ENCODE data around the gene PRG2. TPM values are rescaled to one million over a fixed set of nuclear protein-coding genes. Genes with fewer than 3 reads are reported as not detected.

PRG2 gene
- total and polyA plus RNA-seq, 9 of the 15 experiments (the other 6 are each of a cell fraction or from before 2014, with no cell fraction given) = 1.8 to 78.0 (median 26.6) TPM

DNA sequence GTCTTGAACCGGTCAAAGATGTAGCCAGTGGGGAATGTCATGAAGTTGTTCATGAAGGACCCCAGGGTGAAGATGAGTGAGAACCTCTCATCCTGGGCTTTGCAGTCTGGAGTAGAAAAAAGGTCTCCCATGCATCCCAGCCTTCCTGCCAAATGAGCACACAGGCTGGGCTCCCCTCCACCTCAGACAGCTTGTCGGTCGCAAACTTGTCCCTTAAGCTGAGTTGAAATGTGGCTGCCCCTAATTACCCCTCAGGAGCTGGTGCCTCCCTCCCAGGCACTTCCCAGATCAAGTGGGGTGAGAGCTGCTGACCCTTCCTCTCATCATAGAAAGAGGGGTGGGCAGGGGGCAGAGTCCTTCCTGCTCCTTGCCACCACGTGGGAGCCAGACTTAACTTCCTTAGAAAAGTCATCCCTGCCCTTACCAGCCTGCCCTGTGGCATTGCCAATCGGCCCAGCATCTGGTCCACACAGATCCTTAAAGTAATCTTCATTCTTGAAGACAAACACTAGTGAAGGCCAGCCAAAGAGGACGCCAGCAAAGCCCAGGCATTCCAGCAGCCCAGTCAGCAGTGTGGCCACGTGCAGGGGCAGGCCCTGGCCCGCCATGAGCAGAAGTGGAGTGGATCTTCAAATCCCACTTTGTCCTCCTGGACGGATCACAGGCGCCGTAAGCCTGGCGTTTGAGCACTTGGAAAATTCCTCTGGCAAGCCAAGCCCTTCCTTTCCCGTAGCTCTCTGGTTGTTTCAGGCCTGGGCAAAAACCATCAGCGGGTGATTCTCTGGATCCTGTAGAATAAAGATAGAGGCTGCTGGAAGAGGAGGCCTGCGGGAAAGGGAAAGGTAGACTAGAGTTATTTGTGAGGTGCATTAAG, 35.4 kb upstream of the PRG2 start (continued):
- TF ChIP-seq, protein P1, sequence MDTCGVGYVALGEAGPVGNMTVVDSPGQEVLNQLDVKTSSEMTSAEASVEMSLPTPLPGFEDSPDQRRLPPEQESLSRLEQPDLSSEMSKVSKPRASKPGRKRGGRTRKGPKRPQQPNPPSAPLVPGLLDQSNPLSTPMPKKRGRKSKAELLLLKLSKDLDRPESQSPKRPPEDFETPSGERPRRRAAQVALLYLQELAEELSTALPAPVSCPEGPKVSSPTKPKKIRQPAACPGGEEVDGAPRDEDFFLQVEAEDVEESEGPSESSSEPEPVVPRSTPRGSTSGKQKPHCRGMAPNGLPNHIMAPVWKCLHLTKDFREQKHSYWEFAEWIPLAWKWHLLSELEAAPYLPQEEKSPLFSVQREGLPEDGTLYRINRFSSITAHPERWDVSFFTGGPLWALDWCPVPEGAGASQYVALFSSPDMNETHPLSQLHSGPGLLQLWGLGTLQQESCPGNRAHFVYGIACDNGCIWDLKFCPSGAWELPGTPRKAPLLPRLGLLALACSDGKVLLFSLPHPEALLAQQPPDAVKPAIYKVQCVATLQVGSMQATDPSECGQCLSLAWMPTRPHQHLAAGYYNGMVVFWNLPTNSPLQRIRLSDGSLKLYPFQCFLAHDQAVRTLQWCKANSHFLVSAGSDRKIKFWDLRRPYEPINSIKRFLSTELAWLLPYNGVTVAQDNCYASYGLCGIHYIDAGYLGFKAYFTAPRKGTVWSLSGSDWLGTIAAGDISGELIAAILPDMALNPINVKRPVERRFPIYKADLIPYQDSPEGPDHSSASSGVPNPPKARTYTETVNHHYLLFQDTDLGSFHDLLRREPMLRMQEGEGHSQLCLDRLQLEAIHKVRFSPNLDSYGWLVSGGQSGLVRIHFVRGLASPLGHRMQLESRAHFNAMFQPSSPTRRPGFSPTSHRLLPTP (IDR thresholded peaks at IDR 0.05; ENCODE audit: borderline replicate concordance, extremely low read depth, insufficient read length) = no peak
- TF ChIP-seq FOXP1 (CRISPR knock-in tag; IDR thresholded peaks at IDR 0.05) (0 out of 2 replicates have a peak, but pooled peaks have one; percentile 15), GABPA (tag; conservative IDR thresholded peaks at IDR 0.05; ENCODE audit: low read depth) (no peak), ZNF778 (CRISPR knock-in tag; IDR thresholded peaks at IDR 0.05) (no peak), NUFIP1 (IDR thresholded peaks at IDR 0.05; ENCODE audit: partially characterized antibody) (no peak), RBM39 (optimal IDR thresholded peaks at IDR 0.05; ENCODE audit: low read depth, low read length) (peak; percentile 28), ZNF124 (CRISPR knock-in tag; IDR thresholded peaks at IDR 0.05) (no peak), HNRNPK (IDR thresholded peaks at IDR 0.05; ENCODE audit: low read depth, low read length, poor library complexity, severe bottlenecking) (no peak), MXI1 (IDR thresholded peaks at IDR 0.05; ENCODE audit: low read depth, low read length) (no peak), CCAR2 (IDR thresholded peaks at IDR 0.05; ENCODE audit: low read depth, low read length) (no peak), NEUROD1 (IDR thresholded peaks at IDR 0.05; ENCODE audit: borderline replicate concordance, low read depth, low read length, partially characterized antibody) (peak; percentile 0), POLR2AphosphoS2 (IDR thresholded peaks at IDR 0.05; ENCODE audit: low read length) (no peak)
- TF ChIP-seq, protein P2, sequence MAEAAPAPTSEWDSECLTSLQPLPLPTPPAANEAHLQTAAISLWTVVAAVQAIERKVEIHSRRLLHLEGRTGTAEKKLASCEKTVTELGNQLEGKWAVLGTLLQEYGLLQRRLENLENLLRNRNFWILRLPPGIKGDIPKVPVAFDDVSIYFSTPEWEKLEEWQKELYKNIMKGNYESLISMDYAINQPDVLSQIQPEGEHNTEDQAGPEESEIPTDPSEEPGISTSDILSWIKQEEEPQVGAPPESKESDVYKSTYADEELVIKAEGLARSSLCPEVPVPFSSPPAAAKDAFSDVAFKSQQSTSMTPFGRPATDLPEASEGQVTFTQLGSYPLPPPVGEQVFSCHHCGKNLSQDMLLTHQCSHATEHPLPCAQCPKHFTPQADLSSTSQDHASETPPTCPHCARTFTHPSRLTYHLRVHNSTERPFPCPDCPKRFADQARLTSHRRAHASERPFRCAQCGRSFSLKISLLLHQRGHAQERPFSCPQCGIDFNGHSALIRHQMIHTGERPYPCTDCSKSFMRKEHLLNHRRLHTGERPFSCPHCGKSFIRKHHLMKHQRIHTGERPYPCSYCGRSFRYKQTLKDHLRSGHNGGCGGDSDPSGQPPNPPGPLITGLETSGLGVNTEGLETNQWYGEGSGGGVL (CRISPR knock-in tag; IDR thresholded peaks at IDR 0.05) = no peak

Data from K562 (cell line).